ENCODE data around the gene ATP10A. TPM values are rescaled to one million over a fixed set of nuclear protein-coding genes. Genes with fewer than 3 reads are reported as not detected.

Gene ATP10A
- total RNA-seq, 2 donors from 2014 or later = 5.6 to 14.3 TPM

DNA sequence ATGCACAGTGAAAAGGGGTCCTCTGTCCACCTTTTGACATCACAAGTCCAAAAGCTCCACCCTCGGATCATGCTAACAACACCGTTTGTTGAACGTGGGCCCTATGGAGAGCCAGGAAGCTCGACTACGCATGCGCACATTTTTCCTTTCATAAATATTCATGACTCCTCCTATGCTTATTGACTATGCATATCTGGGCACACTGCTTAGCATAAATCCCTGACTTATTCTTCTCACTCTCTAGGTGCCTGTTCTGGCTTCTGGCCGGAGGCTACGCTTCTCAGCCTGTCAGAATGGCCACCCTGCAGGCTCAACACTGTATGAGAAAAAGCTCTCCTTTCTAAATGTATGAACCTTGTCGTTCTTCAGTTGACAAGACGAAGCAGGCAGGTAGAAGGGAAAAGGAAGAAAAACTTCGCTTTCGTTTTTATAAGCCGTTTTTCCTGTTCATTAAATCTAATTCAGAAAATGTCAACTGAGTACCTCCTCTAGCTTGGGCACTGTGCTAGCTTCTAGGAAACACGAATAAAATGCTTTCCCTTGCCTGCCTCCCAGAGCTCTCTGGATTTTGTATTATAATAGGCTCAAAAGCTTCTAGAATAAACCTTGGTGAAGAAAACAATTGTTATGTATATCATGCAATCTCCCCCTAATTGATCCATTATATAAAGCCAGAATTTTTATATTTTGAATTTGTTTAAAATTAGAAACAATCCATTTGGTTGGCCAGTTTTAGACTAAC is 207.7 kb downstream of the ATP10A start:
- DNase-seq (ENCODE audit: low spot score) = no peak
- intact Hi-C loops (cut with DNase I) = no loop called here
- no peaks in the 10 kb centered on the region for H3K4me1 ChIP-seq (replicated peaks)
- 72% methylated on average over 14 of the region's 14 CpGs for WGBS
- no peaks in the 10 kb centered on the region for H3K9me3 ChIP-seq
- no peak overlapping the region for H3K4me3 ChIP-seq
- no peak overlapping the region for H3K27ac ChIP-seq
- H3K27me3 ChIP-seq (replicated peaks; ENCODE audit: insufficient read depth) = no peaks in the 10 kb centered on the region
- no peaks in the 10 kb centered on the region for H3K36me3 ChIP-seq
- TF ChIP-seq POLR2A (IDR thresholded peaks at IDR 0.05) = no peak
- TF ChIP-seq POLR2AphosphoS5 (IDR thresholded peaks at IDR 0.05) = no peak
- TF ChIP-seq, protein P1, sequence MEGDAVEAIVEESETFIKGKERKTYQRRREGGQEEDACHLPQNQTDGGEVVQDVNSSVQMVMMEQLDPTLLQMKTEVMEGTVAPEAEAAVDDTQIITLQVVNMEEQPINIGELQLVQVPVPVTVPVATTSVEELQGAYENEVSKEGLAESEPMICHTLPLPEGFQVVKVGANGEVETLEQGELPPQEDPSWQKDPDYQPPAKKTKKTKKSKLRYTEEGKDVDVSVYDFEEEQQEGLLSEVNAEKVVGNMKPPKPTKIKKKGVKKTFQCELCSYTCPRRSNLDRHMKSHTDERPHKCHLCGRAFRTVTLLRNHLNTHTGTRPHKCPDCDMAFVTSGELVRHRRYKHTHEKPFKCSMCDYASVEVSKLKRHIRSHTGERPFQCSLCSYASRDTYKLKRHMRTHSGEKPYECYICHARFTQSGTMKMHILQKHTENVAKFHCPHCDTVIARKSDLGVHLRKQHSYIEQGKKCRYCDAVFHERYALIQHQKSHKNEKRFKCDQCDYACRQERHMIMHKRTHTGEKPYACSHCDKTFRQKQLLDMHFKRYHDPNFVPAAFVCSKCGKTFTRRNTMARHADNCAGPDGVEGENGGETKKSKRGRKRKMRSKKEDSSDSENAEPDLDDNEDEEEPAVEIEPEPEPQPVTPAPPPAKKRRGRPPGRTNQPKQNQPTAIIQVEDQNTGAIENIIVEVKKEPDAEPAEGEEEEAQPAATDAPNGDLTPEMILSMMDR (IDR thresholded peaks at IDR 0.05) = no peak

DNA sequence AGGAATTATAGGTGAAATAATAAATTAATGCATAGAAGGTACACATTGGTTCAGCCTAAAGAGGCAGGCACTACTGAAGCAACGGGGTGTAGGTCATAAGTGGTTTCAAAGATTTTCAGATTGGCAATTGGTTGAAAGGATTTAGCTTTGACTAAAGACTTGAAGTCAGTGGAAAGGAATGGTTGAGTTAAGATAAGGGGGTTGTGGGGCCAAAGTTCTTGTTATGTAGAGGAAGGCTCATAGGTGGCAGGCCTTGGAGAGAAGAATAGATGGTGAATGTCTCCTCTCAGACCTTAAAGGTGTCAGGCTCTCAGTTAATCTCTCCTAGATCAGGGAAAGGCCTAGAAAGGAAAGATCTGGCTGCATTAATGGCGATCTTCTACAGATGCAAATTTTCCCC is 209.8 kb downstream of the ATP10A start:
- no peaks in the 10 kb centered on the region for H3K4me1 ChIP-seq (replicated peaks)
- H3K9me3 ChIP-seq = no peaks in the 10 kb centered on the region
- H3K4me3 ChIP-seq = no peak overlapping the region
- no peak for DNase-seq (ENCODE audit: low spot score)
- no peaks in the 10 kb centered on the region for H3K27me3 ChIP-seq (replicated peaks; ENCODE audit: insufficient read depth)
- no peaks in the 10 kb centered on the region for H3K36me3 ChIP-seq
- TF ChIP-seq POLR2A (IDR thresholded peaks at IDR 0.05) (no peak), POLR2AphosphoS5 (IDR thresholded peaks at IDR 0.05) (no peak)
- TF ChIP-seq, protein P1 (IDR thresholded peaks at IDR 0.05) = no peak
- WGBS = 93% methylated on average over 2 of the region's 2 CpGs
- H3K27ac ChIP-seq = no peak overlapping the region
- intact Hi-C loops (cut with DNase I) = no loop called here

- 47% methylated on average over 1 of the region's 1 CpG for WGBS
- TF ChIP-seq POLR2A (IDR thresholded peaks at IDR 0.05) = no peak
- TF ChIP-seq POLR2AphosphoS5 (IDR thresholded peaks at IDR 0.05) = no peak
- TF ChIP-seq, protein P1 (IDR thresholded peaks at IDR 0.05) = no peak
- no peak overlapping the region for H3K4me3 ChIP-seq
- H3K27ac ChIP-seq = no peak overlapping the region
- no peak for DNase-seq (ENCODE audit: low spot score)
- H3K4me1 ChIP-seq (replicated peaks) = no peaks in the 10 kb centered on the region
- no peaks in the 10 kb centered on the region for H3K27me3 ChIP-seq (replicated peaks; ENCODE audit: insufficient read depth)
- H3K9me3 ChIP-seq = no peaks in the 10 kb centered on the region
- H3K36me3 ChIP-seq = no peaks in the 10 kb centered on the region
- intact Hi-C loops (cut with DNase I) = no loop called here
Measured at GRCh38 chr15:25652704-25653103, 210.4 kb downstream of the ATP10A start.

DNA sequence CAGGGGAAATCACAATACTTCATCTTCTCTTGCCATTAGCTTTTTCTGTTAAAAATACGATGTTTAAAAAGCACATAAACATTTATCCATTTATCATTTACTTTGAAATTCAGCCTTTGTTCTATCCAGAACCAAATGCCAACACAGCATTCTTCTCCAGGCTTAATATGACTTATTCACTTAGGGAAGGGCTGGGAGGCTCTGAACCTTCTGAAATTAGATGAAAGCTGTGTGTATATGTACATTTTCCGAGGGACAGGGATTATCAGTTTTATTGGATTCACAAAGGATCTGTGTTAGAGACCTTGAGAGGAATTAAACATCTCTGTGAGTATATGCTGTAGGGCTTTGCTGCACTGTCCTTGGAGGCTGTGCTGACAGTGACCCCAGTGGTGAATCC is 213.7 kb downstream of the ATP10A start:
- H3K27ac ChIP-seq = no peak overlapping the region
- no peaks in the 10 kb centered on the region for H3K9me3 ChIP-seq
- DNase-seq (ENCODE audit: low spot score) = no peak
- WGBS = 29% methylated on average over 2 of the region's 2 CpGs
- no peaks in the 10 kb centered on the region for H3K36me3 ChIP-seq
- H3K4me3 ChIP-seq = no peak overlapping the region
- TF ChIP-seq POLR2A (IDR thresholded peaks at IDR 0.05) = no peak
- TF ChIP-seq POLR2AphosphoS5 (IDR thresholded peaks at IDR 0.05) = no peak
- TF ChIP-seq, protein P1 (IDR thresholded peaks at IDR 0.05) = no peak
- no peaks in the 10 kb centered on the region for H3K4me1 ChIP-seq (replicated peaks)
- intact Hi-C loops (cut with DNase I) = no loop called here
- H3K27me3 ChIP-seq (replicated peaks; ENCODE audit: insufficient read depth) = no peaks in the 10 kb centered on the region

GRCh38 chr15:25643120-25643519 is 220.0 kb downstream of the ATP10A start:
- intact Hi-C loops (cut with DNase I) = no loop called here
- DNase-seq (ENCODE audit: low spot score) = no peak
- Histone ChIP-seq H3K9me3 (no peaks in the 10 kb centered on the region), H3K4me3 (no peak overlapping the region), H3K27me3 (replicated peaks; ENCODE audit: insufficient read depth) (no peaks in the 10 kb centered on the region), H3K36me3 (no peaks in the 10 kb centered on the region), H3K4me1 (replicated peaks) (no peaks in the 10 kb centered on the region), H3K27ac (no peak overlapping the region)
- TF ChIP-seq, protein P1 (IDR thresholded peaks at IDR 0.05) = no peak
- TF ChIP-seq POLR2A (IDR thresholded peaks at IDR 0.05) (no peak), POLR2AphosphoS5 (IDR thresholded peaks at IDR 0.05) (no peak)
- WGBS = 66% methylated on average over 4 of the region's 4 CpGs
